NCI-H1105 (cell line): Measurements from ENCODE around the gene GMPS.
A peak's percentile ranks its signal among the peaks of the same experiment; 100 is the strongest.
"Not testable (repeated sequence)": the region's sequence is repeated elsewhere in the genome, so short reads cannot be mapped to it uniquely, and the experiment has no call there.

ENCODE experiments used
- DNase-seq: peaks from one replicate; lab custom pipeline; 2025; lab: John Stamatoyannopoulos, UW

GMPS gene

GRCh38 chr3:155872904-155873646 lies 2.6 kb downstream of the GMPS start:
- DNase-seq = no peak

- DNase-seq = no peak
These were observed 5.6 kb downstream of the GMPS start for GRCh38 chr3:155876037-155876436.

GRCh38 chr3:155876503-155876902 lies 6.1 kb downstream of the GMPS start:
- DNase-seq = no peak

GRCh38 chr3:155880286-155880685 lies 9.8 kb downstream of the GMPS start:
- no peak for DNase-seq

DNA sequence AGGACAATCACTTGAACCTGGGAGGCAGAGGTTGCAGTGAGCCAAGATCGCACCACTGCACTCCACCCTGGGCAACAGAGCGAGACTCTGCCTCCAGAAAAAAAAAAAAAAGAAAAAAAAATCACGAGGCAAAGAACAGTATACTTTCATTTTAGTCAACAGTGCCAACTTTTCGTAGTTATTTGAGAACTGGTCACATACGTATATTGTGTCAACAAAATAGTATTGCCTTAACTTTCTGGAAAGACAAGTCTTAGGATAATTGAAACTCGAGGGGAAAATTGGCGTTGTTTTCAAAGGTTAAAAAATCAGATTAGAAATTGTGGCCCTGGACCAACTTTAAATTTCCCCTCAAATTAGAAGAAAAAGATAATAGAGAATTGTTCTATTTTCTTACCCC lies 13.8 kb downstream of the GMPS start:
- DNase-seq = no peak

GRCh38 chr3:155885292-155885691 lies 14.8 kb downstream of the GMPS start:
- no peak for DNase-seq

- not testable (repeated sequence) for DNase-seq
These were observed 15.9 kb downstream of the GMPS start for GRCh38 chr3:155886348-155886747.

DNA sequence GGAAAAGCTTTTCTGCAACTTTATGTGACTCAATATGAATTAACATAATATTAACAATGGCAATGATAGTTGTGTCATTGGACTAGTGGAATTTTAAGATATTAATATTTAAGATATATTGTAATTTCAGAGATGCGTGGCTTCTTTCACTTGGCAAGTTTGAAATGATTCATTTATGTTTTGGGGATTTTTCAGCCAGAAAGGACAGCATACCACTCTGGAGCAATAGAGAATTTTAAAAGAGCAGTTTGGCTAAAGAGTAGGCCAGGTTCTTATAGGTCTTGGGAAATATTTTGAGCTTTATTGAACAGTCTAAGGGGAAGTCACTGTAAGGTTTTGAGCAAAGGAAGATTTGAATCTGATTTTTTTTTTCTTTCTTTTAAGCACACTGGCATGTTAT lies 16.5 kb downstream of the GMPS start:
- DNase-seq = no peak

DNA sequence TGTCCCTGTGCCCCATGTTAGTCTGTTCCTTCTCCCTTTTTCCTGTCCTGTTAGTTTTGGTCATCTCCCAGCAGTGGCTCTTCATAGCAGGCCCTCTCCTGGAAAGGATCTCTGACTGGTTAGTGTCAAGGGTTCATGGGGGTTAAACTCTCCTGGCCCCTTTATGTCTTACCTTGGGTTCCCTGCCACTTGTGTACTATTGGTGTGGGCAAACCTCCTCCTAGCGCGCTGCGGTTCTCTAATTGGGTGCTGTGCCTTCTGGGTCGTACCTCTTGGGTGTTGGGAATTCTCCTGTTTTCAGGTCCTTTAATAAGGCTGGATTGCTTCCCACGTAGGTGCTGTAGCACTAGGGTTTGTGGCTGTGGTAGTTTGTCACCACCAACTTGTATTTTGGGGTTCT lies 18.8 kb downstream of the GMPS start:
- no peak for DNase-seq

DNA sequence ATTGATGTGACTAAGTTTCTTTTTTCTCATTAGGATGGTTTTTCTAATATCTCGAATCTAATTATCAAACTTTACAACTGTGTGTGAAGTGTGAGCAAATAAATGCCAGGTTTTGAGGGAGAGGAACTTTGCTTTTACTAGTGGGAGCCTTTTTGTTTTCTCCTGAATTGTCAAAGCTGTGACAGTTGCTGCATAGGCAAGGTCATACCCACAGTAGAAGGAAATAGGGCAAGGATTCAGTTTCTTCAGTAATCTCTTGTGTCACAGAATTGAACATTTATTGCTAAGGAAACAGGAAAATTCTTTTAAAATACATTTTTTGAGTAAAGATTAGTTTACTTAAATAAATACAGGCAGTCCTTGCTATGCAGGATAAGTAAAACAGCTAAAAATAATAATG lies 19.5 kb downstream of the GMPS start:
- no peak for DNase-seq

- peak; percentile 33 for DNase-seq
These were observed 20.3 kb downstream of the GMPS start for GRCh38 chr3:155890671-155891190.

DNA sequence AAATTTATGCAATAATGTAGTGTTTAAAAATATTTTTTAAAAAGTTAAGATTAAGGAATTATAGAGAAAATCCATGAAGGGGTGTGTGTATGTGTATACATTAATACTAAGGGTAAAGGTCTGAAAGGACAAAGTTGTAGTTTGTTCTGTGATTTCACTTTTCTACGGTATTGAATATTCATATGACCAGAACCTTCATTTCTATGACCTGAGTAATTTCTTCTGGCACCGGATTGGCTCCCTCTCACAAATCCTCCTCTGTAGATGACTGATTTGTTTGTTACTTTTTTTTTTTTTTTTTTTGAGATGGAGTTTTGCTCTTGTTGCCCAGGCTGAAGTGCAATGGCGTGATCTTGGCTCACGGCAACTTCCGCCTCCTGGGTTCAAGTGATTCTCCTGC lies 20.9 kb downstream of the GMPS start:
- no peak for DNase-seq

- DNase-seq = no peak
These were observed 25.0 kb downstream of the GMPS start for GRCh38 chr3:155895379-155895900.

- DNase-seq = no peak
These were observed 36.5 kb downstream of the GMPS start for GRCh38 chr3:155906900-155907299.

DNA sequence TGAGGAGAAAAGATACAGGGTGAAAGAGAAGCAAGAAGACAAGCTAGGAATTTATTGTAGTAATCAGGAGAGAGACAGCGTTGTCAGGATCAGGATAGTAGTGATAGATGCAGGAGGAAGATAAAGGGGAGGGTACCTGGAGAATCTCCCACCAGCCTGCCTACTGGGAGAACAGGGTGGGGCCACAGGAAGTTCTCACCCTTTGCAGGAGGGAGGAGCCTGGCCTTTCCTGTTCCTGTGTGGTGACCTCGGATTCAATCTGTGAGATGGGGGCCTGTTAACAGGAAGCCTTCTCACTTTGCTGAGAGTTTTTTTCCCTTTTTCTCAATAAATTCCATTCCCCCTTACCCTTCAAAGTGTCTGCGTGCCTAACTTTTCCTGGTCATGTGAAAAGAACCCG lies 37.6 kb downstream of the GMPS start:
- no peak for DNase-seq

DNA sequence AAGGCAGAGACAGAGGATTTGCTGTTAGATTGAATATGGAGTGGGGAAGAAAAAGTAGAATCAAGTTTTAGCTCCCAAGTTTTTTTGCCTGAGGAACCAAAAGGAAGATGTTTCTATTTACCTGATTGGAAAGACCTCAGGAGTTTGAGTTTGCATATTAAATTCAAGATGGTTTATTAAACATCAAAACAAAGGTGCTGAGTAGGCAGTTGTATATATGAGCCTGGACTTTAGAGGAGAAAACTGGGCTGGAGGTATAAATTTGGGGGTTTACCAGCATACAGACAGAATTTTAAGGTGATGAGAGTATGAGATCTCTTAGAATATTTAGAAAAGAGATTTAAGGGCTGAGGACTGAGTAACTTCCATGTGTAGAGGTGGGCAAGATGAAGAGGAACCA lies 38.2 kb downstream of the GMPS start:
- DNase-seq = no peak

GRCh38 chr3:155912090-155912489 lies 41.6 kb downstream of the GMPS start:
- no peak for DNase-seq

DNA sequence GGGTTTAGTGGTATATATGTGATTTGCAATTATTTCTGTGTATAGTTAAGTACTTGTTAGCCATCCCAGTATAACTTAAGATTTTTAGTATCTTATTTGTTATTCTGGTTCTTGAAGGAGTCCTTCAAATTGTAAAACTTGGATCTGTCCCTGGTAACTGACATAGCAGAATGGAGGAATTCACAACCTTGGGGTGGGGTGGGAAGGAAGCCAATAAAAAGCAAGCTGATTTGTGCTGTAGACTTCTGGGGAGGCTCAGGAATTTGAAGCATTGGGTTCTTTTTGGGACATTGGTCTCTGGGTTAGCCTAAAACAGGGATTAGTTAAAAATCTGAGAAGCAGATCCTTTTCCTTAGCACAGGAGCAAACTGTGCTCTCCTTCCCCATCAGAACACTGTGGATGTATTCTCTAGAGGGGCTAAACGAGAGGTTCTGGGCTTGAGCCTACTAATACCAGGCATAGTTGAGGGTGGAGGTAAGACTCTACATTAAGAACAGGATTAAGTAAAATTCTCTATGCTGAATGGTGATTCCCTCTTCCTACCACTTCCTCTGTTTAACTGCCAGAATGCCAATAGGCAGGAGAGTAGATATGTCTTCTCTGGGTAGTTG lies 42.2 kb downstream of the GMPS start:
- DNase-seq = no peak

DNA sequence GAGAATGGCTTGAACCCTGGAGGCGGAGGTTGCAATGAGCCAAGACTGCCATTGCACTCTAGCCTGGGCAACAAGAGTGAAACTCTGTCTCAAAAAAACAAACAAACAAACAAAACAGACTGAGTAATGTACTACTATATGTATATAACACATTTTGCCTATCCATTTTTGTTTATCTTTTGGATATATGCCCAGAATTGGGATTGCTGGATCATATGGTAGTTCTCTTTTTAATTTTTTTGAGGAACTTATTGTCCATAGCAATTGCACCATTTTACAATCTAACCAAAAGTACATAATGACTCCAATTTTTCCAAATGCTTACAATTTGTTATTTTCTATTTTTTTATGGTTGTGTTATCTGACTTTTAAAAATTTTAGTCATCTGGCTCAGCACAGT lies 47.3 kb downstream of the GMPS start:
- DNase-seq = no peak

DNA sequence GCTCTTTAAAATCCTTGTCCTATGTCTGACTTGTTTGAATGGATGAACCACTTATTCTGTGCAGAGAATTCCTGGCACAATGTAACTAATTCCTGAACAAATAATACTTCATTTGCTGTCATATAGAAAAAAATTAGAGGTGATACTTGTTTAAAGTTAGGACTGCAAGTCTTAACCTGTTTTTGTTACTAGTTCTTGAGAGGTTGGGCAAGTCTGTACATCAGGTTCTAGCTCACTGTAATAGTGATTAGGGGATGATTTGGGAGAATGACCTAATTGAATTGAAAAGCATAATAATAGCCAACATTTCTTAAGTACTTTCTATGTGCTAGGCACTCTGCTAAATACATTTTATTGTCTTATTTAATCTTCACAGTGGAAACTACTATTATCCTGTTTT lies 49.3 kb downstream of the GMPS start:
- DNase-seq = no peak

GRCh38 chr3:155921486-155921885 lies 51.0 kb downstream of the GMPS start:
- DNase-seq = no peak

- DNase-seq = no peak
These were observed 63.8 kb downstream of the GMPS start for GRCh38 chr3:155934230-155934629.

DNA sequence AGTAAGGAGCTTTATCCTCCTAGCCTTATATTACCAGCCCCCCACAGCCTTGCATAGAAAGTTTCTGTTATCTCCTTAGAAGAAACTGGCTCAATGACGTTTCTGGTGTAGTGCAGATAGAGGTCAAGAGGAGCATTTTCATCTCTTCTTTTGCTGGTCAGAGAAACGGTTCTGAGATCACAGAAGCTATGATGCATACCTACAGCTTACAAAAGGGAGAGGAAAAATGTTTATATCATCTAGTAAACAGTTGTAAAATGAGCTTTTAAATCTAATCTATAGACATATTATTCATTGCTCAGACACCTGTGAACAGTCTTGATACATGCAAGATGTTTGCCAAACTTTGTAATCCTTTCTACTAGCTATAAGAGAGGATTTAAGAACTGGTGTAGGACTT lies 68.0 kb downstream of the GMPS start:
- DNase-seq = no peak

- no peak for DNase-seq
These were observed 70.9 kb downstream of the GMPS start for GRCh38 chr3:155941354-155941753.
